Suprapubic skin (tissue), 4 donors: Measurements from ENCODE around the gene HLA-DOB. TPM values are rescaled to one million over a fixed set of nuclear protein-coding genes. Genes with fewer than 3 reads are reported as not detected.

Experiments used
- DNase-seq, 2 donors: peaks; one replicate each; pipeline ENCODE4 v3.0.0-alpha.2; 2019; ENCODE audit warnings: low spot score in 2 of 2
- H3K27ac ChIP-seq: fragments of 200-600 bp; sonication (generic); one replicate; pipeline ENCODE4 v1.5.1; 2019
- H3K27me3 ChIP-seq: fragments of 200-600 bp; sonication (generic); one replicate; pipeline ENCODE4 v1.5.1; 2019
- H3K36me3 ChIP-seq: fragments of 200-600 bp; sonication (generic); one replicate; pipeline ENCODE4 v1.5.1; 2019
- H3K4me1 ChIP-seq: fragments of 200-600 bp; sonication (generic); one replicate; pipeline ENCODE4 v1.5.1; 2019
- H3K4me3 ChIP-seq: fragments of 200-600 bp; sonication (generic); one replicate; pipeline ENCODE4 v1.5.1; 2019; ENCODE audit warnings: mild to moderate bottlenecking
- H3K9me3 ChIP-seq: fragments of 200-600 bp; sonication (generic); one replicate; pipeline ENCODE4 v1.5.1; 2019
- CTCF ChIP-seq, 2 donors: fragments of 200-600 bp in 1 of 2; fragments of 450-650 bp in 1 of 2; sonication (generic) in 1 of 2; IDR thresholded peaks; one replicate each; pipeline ENCODE4 v1.5.1; 2016 to 2019; ENCODE audit warnings: antibody characterized with exemption in 2 of 2, mild to moderate bottlenecking in 1 of 2, moderate library complexity in 1 of 2
- EP300 ChIP-seq: sonication (generic); formaldehyde crosslinking; IDR thresholded peaks from one replicate; pipeline ENCODE4 v1.6.1; 2017; ENCODE audit warnings: antibody characterized with exemption
- POLR2A ChIP-seq, 2 donors: fragments of 450-650 bp; IDR thresholded peaks; one replicate each; pipeline ENCODE4 v1.6.1; 2017; ENCODE audit warnings: antibody characterized with exemption in 2 of 2, mild to moderate bottlenecking in 2 of 2, moderate library complexity in 2 of 2
- POLR2AphosphoS5 ChIP-seq, 3 donors: sonication (generic); formaldehyde crosslinking; IDR thresholded peaks; one replicate each; pipeline ENCODE4 v1.6.1; 2017; ENCODE audit warnings: antibody characterized with exemption in 3 of 3
- WGBS: methylation state at CpG from one replicate; pipeline ENCODE4 v1.1.5; 2018; 5-methylcytosine and 5-hydroxymethylcytosine counted together
- total RNA-seq, 4 donors: library from RNA; depleted of rRNA; stranded (reverse); fragments of >200 nt; gene quantifications; one replicate each; pipeline ENCODE4 v1.1.0, GENCODE V29; 2016

The HLA-DOB gene
- total RNA-seq, 4 donors from 2014 or later = 1.6 to 5.1 (median 2.7) TPM

GRCh38 chr6:32843331-32843978 is 26.7 kb upstream of the HLA-DOB start:
- WGBS = 4% methylated on average over 27 of the region's 28 CpGs
- Histone ChIP-seq H3K4me1 (peaks cover 33% of the 10 kb centered on the region), H3K27ac (peak overlapping the region; percentile 95), H3K27me3 (no peaks in the 10 kb centered on the region), H3K4me3 (peak overlapping the region; percentile 69), H3K9me3 (no peaks in the 10 kb centered on the region), H3K36me3 (peaks cover 48% of the 10 kb centered on the region)
- TF ChIP-seq POLR2AphosphoS5 (IDR thresholded peaks at IDR 0.05) = no peak
- no peak for TF ChIP-seq POLR2A (IDR thresholded peaks at IDR 0.05)
- no peak for TF ChIP-seq EP300
- TF ChIP-seq CTCF (IDR thresholded peaks at IDR 0.05) = no peak
- no peak for DNase-seq

GRCh38 chr6:32842690-32843089 is 25.9 kb upstream of the HLA-DOB start:
- TF ChIP-seq EP300 = no peak
- TF ChIP-seq POLR2AphosphoS5 (IDR thresholded peaks at IDR 0.05) = no peak
- TF ChIP-seq CTCF (IDR thresholded peaks at IDR 0.05) = no peak
- no peak for TF ChIP-seq POLR2A (IDR thresholded peaks at IDR 0.05)
- H3K4me3 ChIP-seq = peak overlapping the region; percentile 69
- H3K36me3 ChIP-seq = peaks cover 41% of the 10 kb centered on the region
- WGBS = 50% methylated on average over 8 of the region's 8 CpGs
- no peaks in the 10 kb centered on the region for H3K9me3 ChIP-seq
- no peak overlapping the region for H3K27ac ChIP-seq
- DNase-seq = no peak
- H3K27me3 ChIP-seq = no peaks in the 10 kb centered on the region
- H3K4me1 ChIP-seq = peaks cover 37% of the 10 kb centered on the region

GRCh38 chr6:32842021-32842650 is 25.3 kb upstream of the HLA-DOB start:
- Histone ChIP-seq H3K4me3 (peak overlapping the region; percentile 69), H3K27ac (no peak overlapping the region), H3K4me1 (peaks cover 43% of the 10 kb centered on the region), H3K27me3 (no peaks in the 10 kb centered on the region), H3K36me3 (peaks cover 35% of the 10 kb centered on the region), H3K9me3 (no peaks in the 10 kb centered on the region)
- TF ChIP-seq CTCF (IDR thresholded peaks at IDR 0.05) (no peak), EP300 (no peak), POLR2A (IDR thresholded peaks at IDR 0.05) (no peak), POLR2AphosphoS5 (IDR thresholded peaks at IDR 0.05) (no peak)
- WGBS = 88% methylated on average over 6 of the region's 6 CpGs
- DNase-seq = no peak

GRCh38 chr6:32840604-32841246 is 23.9 kb upstream of the HLA-DOB start:
- no peak for DNase-seq
- H3K27me3 ChIP-seq = no peaks in the 10 kb centered on the region
- H3K4me1 ChIP-seq = peaks cover 44% of the 10 kb centered on the region
- H3K4me3 ChIP-seq = no peak overlapping the region
- no peak overlapping the region for H3K27ac ChIP-seq
- no peak for TF ChIP-seq CTCF (IDR thresholded peaks at IDR 0.05)
- no peak for TF ChIP-seq POLR2A (IDR thresholded peaks at IDR 0.05)
- TF ChIP-seq EP300 = no peak
- TF ChIP-seq POLR2AphosphoS5 (IDR thresholded peaks at IDR 0.05) = no peak
- WGBS = 71% methylated on average over 9 of the region's 9 CpGs
- peaks cover 21% of the 10 kb centered on the region for H3K36me3 ChIP-seq
- no peaks in the 10 kb centered on the region for H3K9me3 ChIP-seq

GRCh38 chr6:32839356-32839755 is 22.6 kb upstream of the HLA-DOB start:
- Histone ChIP-seq H3K4me1 (peaks cover 33% of the 10 kb centered on the region), H3K9me3 (no peaks in the 10 kb centered on the region), H3K27me3 (no peaks in the 10 kb centered on the region), H3K36me3 (peaks cover 28% of the 10 kb centered on the region), H3K27ac (no peak overlapping the region), H3K4me3 (no peak overlapping the region)
- DNase-seq = no peak
- TF ChIP-seq CTCF (IDR thresholded peaks at IDR 0.05) = no peak
- TF ChIP-seq POLR2AphosphoS5 (IDR thresholded peaks at IDR 0.05) = no peak
- TF ChIP-seq EP300 = no peak
- no peak for TF ChIP-seq POLR2A (IDR thresholded peaks at IDR 0.05)
- 85% methylated on average over 15 of the region's 15 CpGs for WGBS
